D341Med (cell line): ENCODE results near the gene UBE2H.
"Not testable (repeated sequence)": the region's sequence is repeated elsewhere in the genome, so short reads cannot be mapped to it uniquely, and the experiment has no call there.

Experiments used
- DNase-seq: peaks from one replicate; pipeline ENCODE4 v3.0.0; 2012; ENCODE audit warnings: low spot score

UBE2H gene

GRCh38 chr7:129872054-129872453 is 80.7 kb downstream of the UBE2H start:
- no peak for DNase-seq

GRCh38 chr7:129870668-129871067 is 82.1 kb downstream of the UBE2H start:
- no peak for DNase-seq

- DNase-seq = no peak
Measured at GRCh38 chr7:129866251-129866650, 86.5 kb downstream of the UBE2H start.

- DNase-seq = no peak
Measured at GRCh38 chr7:129865925-129866201, 86.9 kb downstream of the UBE2H start.

- DNase-seq = peak; percentile 34
Measured at GRCh38 chr7:129865093-129865924, 87.5 kb downstream of the UBE2H start.

- DNase-seq = not testable (repeated sequence)
Measured at GRCh38 chr7:129864676-129865075, 88.1 kb downstream of the UBE2H start.

- DNase-seq = no peak
Measured at GRCh38 chr7:129864042-129864441, 88.7 kb downstream of the UBE2H start.

- no peak for DNase-seq
Measured at GRCh38 chr7:129862682-129863081, 90.1 kb downstream of the UBE2H start.

GRCh38 chr7:129860784-129861183 is 92.0 kb downstream of the UBE2H start:
- DNase-seq = not testable (repeated sequence)

- DNase-seq = no peak
Measured at GRCh38 chr7:129859183-129859582, 93.6 kb downstream of the UBE2H start.

GRCh38 chr7:129858490-129858889 is 94.3 kb downstream of the UBE2H start:
- DNase-seq = no peak

- DNase-seq = no peak
Measured at GRCh38 chr7:129857313-129857712, 95.4 kb downstream of the UBE2H start.

GRCh38 chr7:129855935-129856717 is 96.6 kb downstream of the UBE2H start:
- no peak for DNase-seq

GRCh38 chr7:129855234-129855673 is 97.5 kb downstream of the UBE2H start:
- no peak for DNase-seq

GRCh38 chr7:129854401-129854800 is 98.4 kb downstream of the UBE2H start:
- no peak for DNase-seq

GRCh38 chr7:129853661-129854268 is 99.0 kb downstream of the UBE2H start:
- DNase-seq = no peak

- DNase-seq = no peak
Measured at GRCh38 chr7:129851809-129852208, 101.0 kb downstream of the UBE2H start.

GRCh38 chr7:129851174-129851573 is 101.6 kb downstream of the UBE2H start:
- no peak for DNase-seq

GRCh38 chr7:129848436-129848835 is 104.3 kb downstream of the UBE2H start:
- DNase-seq = no peak

- no peak for DNase-seq
Measured at GRCh38 chr7:129845972-129846327, 106.8 kb downstream of the UBE2H start.

GRCh38 chr7:129845178-129845971 is 107.4 kb downstream of the UBE2H start:
- no peak for DNase-seq
